K562 (cell line): ENCODE data around the gene COPS6. TPM values are rescaled to one million over a fixed set of nuclear protein-coding genes. Genes with fewer than 3 reads are reported as not detected.

Experiments used
- ATF7 ChIP-seq: fragments of 450-650 bp; IDR thresholded peaks from 2 replicates; pipeline ENCODE4 v1.7.1; 2014; ENCODE audit warnings: mild to moderate bottlenecking, moderate library complexity
- BRD4 ChIP-seq: fragments of 200-600 bp; sonication (generic); IDR thresholded peaks from 2 replicates; pipeline ENCODE4 v1.6.1; 2017; ENCODE audit warnings: inconsistent platforms
- CTBP1 ChIP-seq: fragments of 450-650 bp; IDR thresholded peaks from 2 replicates; pipeline ENCODE4 v1.6.1; 2016; ENCODE audit warnings: borderline replicate concordance
- KLF1 ChIP-seq: fragments of 450-650 bp; IDR thresholded peaks from 2 replicates; pipeline ENCODE4 v1.6.1; 2016; ENCODE audit warnings: missing genetic modification characterization, missing compliant biosample characterization
- MGA ChIP-seq: fragments of 450-650 bp; IDR thresholded peaks from 2 replicates; pipeline ENCODE4 v1.6.1; 2016; ENCODE audit warnings: mild to moderate bottlenecking, moderate library complexity
- POU5F1 ChIP-seq: fragments of 150-350 bp; IDR thresholded peaks from 2 replicates; pipeline ENCODE4 v1.6.1; 2014; ENCODE audit warnings: borderline replicate concordance, low read length, low read depth, mild to moderate bottlenecking; ENCODE audit not compliant: partially characterized antibody
- ZNF347 ChIP-seq: fragments of 450-650 bp; formaldehyde crosslinking; IDR thresholded peaks from 2 replicates; pipeline ENCODE4 v1.4.0; 2020; ENCODE audit warnings: low read depth, mild to moderate bottlenecking, moderate library complexity
- ZNF609 ChIP-seq: sonication (generic); formaldehyde crosslinking; IDR thresholded peaks from 2 replicates; pipeline ENCODE4 v1.8.1; 2023; ENCODE audit warnings: missing genetic modification reagents, mild to moderate bottlenecking, borderline replicate concordance
- polyA plus RNA-seq, 8 experiments: library from polyadenylated mRNA; depleted of rRNA in 4 of 8; stranded (reverse) in 5 of 8; unstranded in 3 of 8; fragments of >200 nt; fragmentation: Nextera tagmentation in 2 of 8; fragmentation: Illumina TruSeq in 1 of 8; extraction: Ambion mirVana in 2 of 8; extraction: Trizol in 1 of 8; gene quantifications; 2 replicates each; pipeline versions ENCODE4 v1.2.1 to v1.2.3, GENCODE V29; 2011 to 2014; ENCODE audit warnings: inconsistent platforms in 1 of 8, missing spikeins in 1 of 8
- total RNA-seq, 7 experiments: library from RNA; depleted of rRNA in 6 of 7; stranded (reverse); fragments of >200 nt in 6 of 7; fragmentation: Illumina TruSeq in 2 of 7; extraction: Trizol in 2 of 7; gene quantifications; 2 replicates each; pipeline versions ENCODE4 v1.2.1 to v1.2.3, GENCODE V29; 2011 to 2021; ENCODE audit warnings: low replicate concordance in 1 of 7

Gene COPS6
- total and polyA plus RNA-seq, 9 of the 15 experiments (the other 6 are each of a cell fraction or from before 2014, with no cell fraction given): 63.0 to 331 (median 168) TPM

- TF ChIP-seq ZNF609 (0 out of 2 replicates have a peak, but pooled peaks have one; percentile 63), CTBP1 (peak; percentile 79; the same call in 1 of the 2 replicates), ATF7 (peak; percentile 73), BRD4 (peak; percentile 78), MGA (peak; percentile 100), POU5F1 (peak; percentile 77), ZNF347 (CRISPR knock-in tag) (0 out of 2 replicates have a peak, but pooled peaks have one; percentile 40), KLF1 (peak; percentile 31; the same call in 1 of the 2 replicates)
Observed at GRCh38 chr7:100088621-100089457, at the start of gene COPS6 (continued).
